ENCODE data around the gene ARHGAP40. TPM values are rescaled to one million over a fixed set of nuclear protein-coding genes. Genes with fewer than 3 reads are reported as not detected.
A peak's percentile ranks its signal among the peaks of the same experiment; 100 is the strongest.

The ARHGAP40 gene
- total and polyA plus RNA-seq, 2 of the 13 experiments (the other 11 are each of a cell fraction or from before 2014, with no cell fraction given), result 0.75 to 2.1 TPM

GRCh38 chr20:38685853-38686473 is 84.4 kb downstream of the ARHGAP40 start (continued):
- TF ChIP-seq IRX3 (CRISPR knock-in tag; IDR thresholded peaks at IDR 0.05; ENCODE audit: borderline replicate concordance, low read depth) (peak; percentile 90; the same call in 1 of the 2 replicates), KLF13 (CRISPR knock-in tag; IDR thresholded peaks at IDR 0.05) (no peak), ZNF577 (CRISPR knock-in tag; IDR thresholded peaks at IDR 0.05; ENCODE audit: borderline replicate concordance, low read depth) (0 out of 2 replicates have a peak, but pooled peaks have one; percentile 56), ZNF674 (CRISPR knock-in tag; IDR thresholded peaks at IDR 0.05; ENCODE audit: low read depth) (no peak), ZNF232 (CRISPR knock-in tag; IDR thresholded peaks at IDR 0.05; ENCODE audit: borderline replicate concordance) (peak; percentile 98), NCOR1 (IDR thresholded peaks at IDR 0.05; ENCODE audit: borderline replicate concordance, low read length) (no peak), THRA (CRISPR knock-in tag; IDR thresholded peaks at IDR 0.05; ENCODE audit: borderline replicate concordance) (peak; percentile 92), RNF2 (conservative IDR thresholded peaks at IDR 0.05; ENCODE audit: low read depth) (no peak), ZNF777 (CRISPR knock-in tag; IDR thresholded peaks at IDR 0.05) (0 out of 2 replicates have a peak, but pooled peaks have one; percentile 61), FOXA1 (IDR thresholded peaks at IDR 0.05) (no peak), FOXA1 (CRISPR knock-in tag; IDR thresholded peaks at IDR 0.05) (0 out of 2 replicates have a peak, but pooled peaks have one; percentile 24), TRIM22 (IDR thresholded peaks at IDR 0.05) (no peak), DMAP1 (CRISPR knock-in tag; IDR thresholded peaks at IDR 0.05) (no peak; the same call in 1 of the 2 replicates), ZBTB43 (CRISPR knock-in tag; conservative IDR thresholded peaks at IDR 0.05) (peak; percentile 97), IRF1 (CRISPR knock-in tag; IDR thresholded peaks at IDR 0.05; ENCODE audit: low read depth) (0 out of 2 replicates have a peak, but pooled peaks have one; percentile 72), ZFP1 (CRISPR knock-in tag; IDR thresholded peaks at IDR 0.05) (peak; percentile 91; the same call in 1 of the 2 replicates), NR2F6 (IDR thresholded peaks at IDR 0.05) (no peak), NR2F6 (CRISPR knock-in tag; IDR thresholded peaks at IDR 0.05) (peak; percentile 70), TRAFD1 (CRISPR knock-in tag; IDR thresholded peaks at IDR 0.05; ENCODE audit: borderline replicate concordance) (peak; percentile 77; the same call in 1 of the 2 replicates), ZBTB1 (CRISPR knock-in tag; IDR thresholded peaks at IDR 0.05; ENCODE audit: borderline replicate concordance) (peak; percentile 82; the same call in 1 of the 2 replicates), ZBTB7A (CRISPR knock-in tag; IDR thresholded peaks at IDR 0.05) (peak; percentile 89; the same call in 1 of the 2 replicates), ZNF709 (CRISPR knock-in tag; IDR thresholded peaks at IDR 0.05) (peak; percentile 80), ZNF616 (CRISPR knock-in tag; IDR thresholded peaks at IDR 0.05; ENCODE audit: low read depth) (peak; percentile 91; the same call in 1 of the 2 replicates), SOX6 (IDR thresholded peaks at IDR 0.05) (no peak), SOX6 (CRISPR knock-in tag; IDR thresholded peaks at IDR 0.05) (0 out of 2 replicates have a peak, but pooled peaks have one; percentile 50), ZFYVE20 (CRISPR knock-in tag; IDR thresholded peaks at IDR 0.05; ENCODE audit: borderline replicate concordance, low read depth) (peak; percentile 96; the same call in 1 of the 2 replicates)
